ENCODE results near the gene MAS1. TPM values are rescaled to one million over a fixed set of nuclear protein-coding genes. Genes with fewer than 3 reads are reported as not detected.
"Not testable (repeated sequence)": the region's sequence is repeated elsewhere in the genome, so short reads cannot be mapped to it uniquely, and the experiment has no call there.

MAS1 gene
- total RNA-seq (under 1 TPM in 6 of 7 donors, not detected in 1; 0.08 to 0.38 (median 0.10) TPM), polyA plus RNA-seq (under 1 TPM; 0.04 to 0.32 TPM)
- long read RNA-seq, donor 1: 0 reads
- long read RNA-seq, donor 2: 0 reads
- long read RNA-seq, donor 3: 0 reads

DNA sequence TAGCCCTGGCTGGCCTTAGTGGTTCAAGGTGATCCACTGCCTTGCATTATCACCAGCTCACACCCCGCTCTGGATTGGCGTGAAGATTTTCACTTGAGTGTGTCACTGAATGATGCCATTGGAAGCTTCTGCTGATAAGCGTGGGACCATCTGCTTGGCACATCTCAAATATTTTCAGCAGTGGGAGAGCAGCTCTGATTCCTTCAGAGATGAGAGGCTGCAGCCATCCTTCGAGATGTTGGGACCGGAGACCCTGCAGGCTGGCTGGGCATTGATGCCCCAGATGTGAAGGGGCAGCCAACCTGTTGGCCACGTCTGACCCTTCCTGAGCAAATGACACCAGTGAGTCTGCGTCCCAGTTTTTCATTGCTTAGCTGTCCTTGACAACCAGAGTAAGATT, at the start of gene MAS1:
TSS of gene MAS1 (plus strand) at position 197 of the 400 bp plus-strand sequence. CDS start 15,968 bp downstream, outside the sequence.
- 20 to 42% (median 29%) methylated on average over 7 of the region's 7 CpGs for WGBS, 3 donors
- no peak for TF ChIP-seq EP300 (IDR thresholded peaks at IDR 0.05)
- TF ChIP-seq CTCF (IDR thresholded peaks at IDR 0.05): no peak
- no peak for TF ChIP-seq POLR2A (IDR thresholded peaks at IDR 0.05)
- Histone ChIP-seq H3K4me1 (ENCODE audit: insufficient read depth) (peaks cover 6% of the 10 kb centered on the region), H3K9me3 (no peaks in the 10 kb centered on the region), H3K27me3 (no peaks in the 10 kb centered on the region), H3K4me3 (no peak within 1 kb of the TSS), H3K27ac (no peak within 1 kb of the TSS), H3K36me3 (no peaks in the 10 kb centered on the region)
- DNase-seq: no peak
- intact Hi-C loops (cut with DNase I): no loop called here

DNA sequence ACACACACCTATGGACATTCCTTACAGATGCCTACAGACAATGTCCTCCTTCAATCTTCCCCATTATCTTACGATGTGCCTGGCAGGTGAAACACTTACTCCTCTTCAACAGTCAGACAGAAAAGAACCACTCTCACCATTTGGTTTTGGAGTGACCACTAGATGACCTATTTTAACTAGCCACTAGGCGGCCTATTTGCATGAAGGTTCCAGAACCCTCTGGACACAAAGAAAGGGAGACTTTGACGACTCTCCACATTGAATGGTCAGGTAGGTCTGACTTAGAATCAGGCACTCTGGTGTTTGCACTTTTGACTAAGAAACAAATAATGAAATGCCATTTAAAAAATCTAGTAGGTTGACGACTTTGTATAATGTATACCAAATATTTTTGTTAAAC, 48.8 kb upstream of the MAS1 start:
- Histone ChIP-seq H3K9me3 (no peaks in the 10 kb centered on the region), H3K4me3 (no peak overlapping the region), H3K4me1 (ENCODE audit: insufficient read depth) (peaks cover 2% of the 10 kb centered on the region), H3K36me3 (no peaks in the 10 kb centered on the region), H3K27ac (no peak overlapping the region), H3K27me3 (no peaks in the 10 kb centered on the region)
- 69 to 77% (median 74%) methylated on average over 4 of the region's 4 CpGs for WGBS, 3 donors
- no peak for DNase-seq
- intact Hi-C loops (cut with DNase I): loop anchor here in 1 of 4 donors (10.0 kb wide), 1 partner anchor 147 kb away; the partner anchor contains the start of gene SOD2
- TF ChIP-seq POLR2A (IDR thresholded peaks at IDR 0.05): no peak
- no peak for TF ChIP-seq EP300 (IDR thresholded peaks at IDR 0.05)
- TF ChIP-seq CTCF (IDR thresholded peaks at IDR 0.05): no peak

DNA sequence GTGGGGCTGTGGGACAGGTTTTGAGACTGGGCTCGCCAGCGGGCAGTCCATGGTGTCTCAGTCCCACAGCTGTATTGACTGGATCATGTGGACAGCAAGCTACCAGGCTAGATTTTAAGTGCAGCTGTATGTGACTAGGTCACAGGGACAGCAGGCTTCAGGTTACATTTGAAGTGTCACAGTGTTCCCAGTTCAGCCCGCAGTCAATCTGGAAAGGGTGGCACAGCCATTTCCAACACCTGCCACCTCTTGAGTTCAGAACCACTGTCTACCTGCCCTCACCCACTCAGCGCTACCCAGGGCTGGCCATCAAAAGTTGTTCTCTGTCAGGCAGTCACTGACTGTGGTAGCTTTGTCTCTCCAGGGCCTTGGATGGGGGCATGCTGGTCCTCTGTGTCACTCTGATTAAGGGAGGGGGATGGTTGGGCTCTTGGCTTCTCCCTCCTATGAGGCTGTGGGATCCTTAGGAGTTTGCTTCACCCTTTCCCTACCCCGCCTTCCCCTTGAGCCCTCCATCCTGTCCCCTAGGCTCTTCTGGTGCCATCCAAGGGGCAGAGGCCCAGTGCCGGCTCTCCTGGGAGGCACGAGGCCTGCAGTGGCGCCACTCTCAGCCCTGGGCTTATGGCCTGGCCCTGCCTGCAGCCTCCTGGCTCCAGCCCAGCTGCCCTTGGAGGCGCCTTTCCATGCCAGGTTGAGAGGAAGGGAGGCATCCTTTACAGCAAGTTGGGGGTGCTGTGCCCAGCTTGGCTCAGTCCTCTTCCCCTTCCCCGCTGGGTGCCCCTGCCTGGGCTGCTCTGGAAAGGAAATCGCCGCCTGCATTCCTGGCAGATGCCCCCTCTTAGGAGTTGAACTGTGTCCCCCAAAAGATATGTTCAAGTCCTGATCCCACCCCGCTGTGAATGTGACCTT, 45.8 kb upstream of the MAS1 start:
- Histone ChIP-seq H3K27me3 (no peaks in the 10 kb centered on the region), H3K4me1 (ENCODE audit: insufficient read depth) (no peaks in the 10 kb centered on the region), H3K4me3 (no peak overlapping the region), H3K36me3 (no peaks in the 10 kb centered on the region), H3K27ac (no peak overlapping the region), H3K9me3 (no peaks in the 10 kb centered on the region)
- intact Hi-C loops (cut with DNase I): loop anchor here in 1 of 4 donors (10.0 kb wide), 1 partner anchor 150 kb away; the partner anchor contains the start of gene SOD2
- TF ChIP-seq CTCF (IDR thresholded peaks at IDR 0.05) (no peak), POLR2A (IDR thresholded peaks at IDR 0.05) (no peak), EP300 (IDR thresholded peaks at IDR 0.05) (no peak)
- DNase-seq: no peak
- 80 to 89% (median 85%) methylated on average over 13 of the region's 13 CpGs for WGBS, 3 donors

DNA sequence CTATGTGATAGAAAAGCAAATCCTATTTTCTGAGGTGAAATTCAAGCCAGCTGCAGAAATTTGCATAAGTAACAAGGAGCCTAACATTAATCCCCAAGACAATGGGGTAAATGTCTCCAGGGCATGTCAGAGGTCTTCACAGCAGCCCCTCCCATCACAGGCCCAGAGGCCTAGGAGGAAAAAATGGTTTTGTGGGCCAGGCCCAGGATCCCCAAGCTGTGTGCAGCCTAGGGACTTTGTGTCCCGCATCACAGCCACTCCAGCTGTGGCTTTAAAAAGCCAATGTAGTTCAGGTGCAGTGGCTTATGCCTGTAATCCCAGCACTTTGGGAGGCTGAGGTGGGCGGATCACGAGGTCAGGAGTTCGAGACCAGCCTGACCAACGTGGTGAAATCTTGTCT, 42.2 kb upstream of the MAS1 start:
- not testable (repeated sequence) for DNase-seq
- 84 to 93% (median 87%) methylated on average over 5 of the region's 5 CpGs for WGBS, 3 donors

DNA sequence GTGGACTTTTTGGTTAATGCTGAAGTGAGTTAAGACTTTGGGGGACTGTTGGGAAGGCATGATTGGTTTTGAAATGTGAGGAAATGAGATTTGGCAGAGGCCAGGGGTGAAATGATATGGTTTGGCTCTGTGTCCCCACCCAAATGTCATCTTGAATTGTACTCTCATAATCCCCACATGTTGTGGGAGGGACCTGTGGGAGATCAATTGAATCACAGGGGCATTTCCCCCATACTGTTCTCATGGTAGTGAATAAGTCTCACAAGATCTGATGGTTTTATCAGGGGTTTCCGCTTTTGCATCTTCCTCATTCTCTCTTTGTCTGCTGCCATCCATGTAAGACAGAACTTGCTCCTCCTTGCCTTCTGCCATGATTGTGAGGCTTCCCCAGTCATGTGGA, 40.9 kb upstream of the MAS1 start:
- not testable (repeated sequence) for H3K27me3 ChIP-seq; H3K27ac ChIP-seq; DNase-seq; H3K36me3 ChIP-seq; H3K4me1 ChIP-seq (ENCODE audit: insufficient read depth); H3K4me3 ChIP-seq; H3K9me3 ChIP-seq
- WGBS, 3 donors: 85 to 96% (median 92%) methylated on average over 1 of the region's 1 CpG
- intact Hi-C loops (cut with DNase I): loop anchor here in 3 of 4 donors (5.0 to 10.0 kb wide), 3 partner anchors 155 to 605 kb away; partner anchors contain the start of gene SOD2 (in 2 of the 3)

More for the DNA sequence above, 42.2 kb upstream of the MAS1 start:
- H3K27me3 ChIP-seq; H3K27ac ChIP-seq; H3K36me3 ChIP-seq; H3K9me3 ChIP-seq; H3K4me1 ChIP-seq (ENCODE audit: insufficient read depth); H3K4me3 ChIP-seq: not testable (repeated sequence)
- intact Hi-C loops (cut with DNase I): loop anchor here in 1 of 4 donors (10.0 kb wide), 1 partner anchor 154 kb away; the partner anchor contains the start of gene SOD2

Data from ovary (tissue), 10 donors.